ACC112 (cell line): Measurements from ENCODE around the gene RHOT1.
"Not testable (repeated sequence)": the region's sequence is repeated elsewhere in the genome, so short reads cannot be mapped to it uniquely, and the experiment has no call there.

Source experiments
- H2AFZ ChIP-seq: fragments of 200-600 bp; sonication (generic); one replicate; pipeline ENCODE4 v1.6.0; 2017; ENCODE audit warnings: antibody characterized with exemption, low read length; ENCODE audit not compliant: unreplicated experiment
- H3K27ac ChIP-seq: fragments of 200-600 bp; sonication (generic); 2 replicates; pipeline ENCODE4 v1.5.1; 2014; ENCODE audit warnings: low read depth, mild to moderate bottlenecking, antibody characterized with exemption, low read length, moderate library complexity
- H3K27me3 ChIP-seq: fragments of 200-600 bp; sonication (generic); 2 replicates; pipeline ENCODE4 v1.6.1; 2014; ENCODE audit warnings: mild to moderate bottlenecking, antibody characterized with exemption, low read length, moderate library complexity, mixed read lengths; ENCODE audit not compliant: insufficient read depth
- H3K36me3 ChIP-seq: fragments of 200-600 bp; sonication (generic); 2 replicates; pipeline ENCODE4 v1.6.1; 2016; ENCODE audit warnings: mild to moderate bottlenecking, antibody characterized with exemption, low read length, moderate library complexity, mixed read lengths; ENCODE audit not compliant: insufficient read depth
- H3K4me1 ChIP-seq: fragments of 200-600 bp; sonication (generic); one replicate; pipeline ENCODE4 v1.6.1; 2016; ENCODE audit warnings: low read length, mixed read lengths; ENCODE audit not compliant: insufficient read depth, unreplicated experiment, control insufficient read depth
- H3K4me3 ChIP-seq: fragments of 200-600 bp; sonication (generic); 2 replicates; pipeline ENCODE4 v1.5.1; 2014; ENCODE audit warnings: mild to moderate bottlenecking, low read depth, low read length
- H3K79me2 ChIP-seq: fragments of 200-600 bp; sonication (generic); one replicate; pipeline ENCODE4 v1.6.0; 2016; ENCODE audit warnings: low read length; ENCODE audit not compliant: control insufficient read depth, unreplicated experiment, insufficient read depth

RHOT1 gene

GRCh38 chr17:32256701-32257019 lies 114.4 kb downstream of the RHOT1 start:
- Histone ChIP-seq H3K4me3 (no peak overlapping the region), H3K36me3 (no peaks in the 10 kb centered on the region), H3K27ac (no peak overlapping the region), H2AFZ (no peak overlapping the region), H3K79me2 (no peaks in the 10 kb centered on the region), H3K27me3 (peaks cover 9% of the 10 kb centered on the region), H3K4me1 (peaks cover 10% of the 10 kb centered on the region)

GRCh38 chr17:32258383-32259140 lies 116.3 kb downstream of the RHOT1 start:
- Histone ChIP-seq H3K79me2 (no peaks in the 10 kb centered on the region), H3K36me3 (no peaks in the 10 kb centered on the region), H3K4me1 (peaks cover 10% of the 10 kb centered on the region), H2AFZ (no peak overlapping the region), H3K4me3 (no peak overlapping the region), H3K27me3 (peaks cover 26% of the 10 kb centered on the region), H3K27ac (no peak overlapping the region)

- H3K79me2 ChIP-seq: no peaks in the 10 kb centered on the region
- H3K4me1 ChIP-seq: peaks cover 10% of the 10 kb centered on the region
Observed at GRCh38 chr17:32259586-32259985, 117.3 kb downstream of the RHOT1 start.

GRCh38 chr17:32261417-32261736 lies 119.1 kb downstream of the RHOT1 start:
- no peaks in the 10 kb centered on the region for H3K79me2 ChIP-seq
- H3K36me3 ChIP-seq: no peaks in the 10 kb centered on the region
- H3K27me3 ChIP-seq: peaks cover 49% of the 10 kb centered on the region
- no peak overlapping the region for H3K4me3 ChIP-seq
- H2AFZ ChIP-seq: no peak overlapping the region
- H3K27ac ChIP-seq: no peak overlapping the region
- H3K4me1 ChIP-seq: peaks cover 10% of the 10 kb centered on the region

More at GRCh38 chr17:32259586-32259985, 117.3 kb downstream of the RHOT1 start:
- H2AFZ ChIP-seq: no peak overlapping the region
- H3K27ac ChIP-seq: no peak overlapping the region
- no peak overlapping the region for H3K4me3 ChIP-seq
- H3K36me3 ChIP-seq: no peaks in the 10 kb centered on the region
- peaks cover 36% of the 10 kb centered on the region for H3K27me3 ChIP-seq

GRCh38 chr17:32261936-32262510 lies 119.7 kb downstream of the RHOT1 start:
- no peaks in the 10 kb centered on the region for H3K79me2 ChIP-seq
- H3K27me3 ChIP-seq: peaks cover 55% of the 10 kb centered on the region
- H3K36me3 ChIP-seq: no peaks in the 10 kb centered on the region
- H3K4me3 ChIP-seq: no peak overlapping the region
- H3K4me1 ChIP-seq: peaks cover 15% of the 10 kb centered on the region
- no peak overlapping the region for H2AFZ ChIP-seq
- no peak overlapping the region for H3K27ac ChIP-seq

- not testable (repeated sequence) for H3K27ac ChIP-seq, H3K36me3 ChIP-seq, H3K4me3 ChIP-seq, H2AFZ ChIP-seq, H3K79me2 ChIP-seq
- H3K4me1 ChIP-seq: peaks cover 15% of the 10 kb centered on the region
- peaks cover 70% of the 10 kb centered on the region for H3K27me3 ChIP-seq
Observed at GRCh38 chr17:32263515-32263914, 121.2 kb downstream of the RHOT1 start.

GRCh38 chr17:32264140-32264799 lies 122.0 kb downstream of the RHOT1 start:
- Histone ChIP-seq H3K27me3 (peaks cover 77% of the 10 kb centered on the region), H3K27ac (no peak overlapping the region), H3K36me3 (no peaks in the 10 kb centered on the region), H2AFZ (no peak overlapping the region), H3K79me2 (no peaks in the 10 kb centered on the region), H3K4me3 (no peak overlapping the region), H3K4me1 (peaks cover 15% of the 10 kb centered on the region)

- Histone ChIP-seq H3K36me3 (no peaks in the 10 kb centered on the region), H3K4me3 (0 out of 2 replicates have a peak overlapping the region, but pooled peaks have one; percentile 49), H3K27me3 (peaks cover 83% of the 10 kb centered on the region), H2AFZ (no peak overlapping the region), H3K4me1 (peaks cover 10% of the 10 kb centered on the region), H3K27ac (no peak overlapping the region), H3K79me2 (no peaks in the 10 kb centered on the region)
Observed at GRCh38 chr17:32264823-32265191, 122.5 kb downstream of the RHOT1 start.

GRCh38 chr17:32265192-32265923 lies 123.1 kb downstream of the RHOT1 start, which contains the start of gene RHBDL3:
RHBDL3 (plus strand) TSS chr17:32265832; CDS start chr17:32266190, 358 bp downstream.
- H2AFZ ChIP-seq: peak within 1 kb of the TSS; percentile 11
- peak within 1 kb of the TSS; percentile 72 for H3K4me3 ChIP-seq
- peaks cover 9% of the 10 kb centered on the region for H3K4me1 ChIP-seq
- no peaks in the 10 kb centered on the region for H3K79me2 ChIP-seq
- H3K36me3 ChIP-seq: no peaks in the 10 kb centered on the region
- H3K27ac ChIP-seq: no peak within 1 kb of the TSS
- H3K27me3 ChIP-seq: peaks cover 88% of the 10 kb centered on the region

GRCh38 chr17:32266051-32266388 lies 123.7 kb downstream of the RHOT1 start:
- Histone ChIP-seq H3K27me3 (peaks cover 89% of the 10 kb centered on the region), H3K4me3 (peak overlapping the region; percentile 72), H2AFZ (peak overlapping the region; percentile 11), H3K36me3 (no peaks in the 10 kb centered on the region), H3K79me2 (no peaks in the 10 kb centered on the region), H3K27ac (no peak overlapping the region), H3K4me1 (peaks cover 9% of the 10 kb centered on the region)
